Choroid plexus epithelial cell (primary cell): Measurements from ENCODE around the gene SYT13.

Experiments
- DNase-seq: peaks from one replicate; pipeline ENCODE4 v3.0.0-alpha.2; 2010; ENCODE audit warnings: low read depth
- H3K4me3 ChIP-seq: 2 replicates; pipeline ENCODE4 v1.5.1; 2011; ENCODE audit warnings: low read depth, mild to moderate bottlenecking, control low read depth, low read length, moderate library complexity
- TF ChIP-seq, protein P1 (sequence below): conservative IDR thresholded peaks from 2 replicates; pipeline ENCODE4 v1.5.1; 2011; ENCODE audit warnings: low read depth, mild to moderate bottlenecking, control low read depth, inconsistent platforms, low read length, moderate library complexity

The SYT13 gene

DNA sequence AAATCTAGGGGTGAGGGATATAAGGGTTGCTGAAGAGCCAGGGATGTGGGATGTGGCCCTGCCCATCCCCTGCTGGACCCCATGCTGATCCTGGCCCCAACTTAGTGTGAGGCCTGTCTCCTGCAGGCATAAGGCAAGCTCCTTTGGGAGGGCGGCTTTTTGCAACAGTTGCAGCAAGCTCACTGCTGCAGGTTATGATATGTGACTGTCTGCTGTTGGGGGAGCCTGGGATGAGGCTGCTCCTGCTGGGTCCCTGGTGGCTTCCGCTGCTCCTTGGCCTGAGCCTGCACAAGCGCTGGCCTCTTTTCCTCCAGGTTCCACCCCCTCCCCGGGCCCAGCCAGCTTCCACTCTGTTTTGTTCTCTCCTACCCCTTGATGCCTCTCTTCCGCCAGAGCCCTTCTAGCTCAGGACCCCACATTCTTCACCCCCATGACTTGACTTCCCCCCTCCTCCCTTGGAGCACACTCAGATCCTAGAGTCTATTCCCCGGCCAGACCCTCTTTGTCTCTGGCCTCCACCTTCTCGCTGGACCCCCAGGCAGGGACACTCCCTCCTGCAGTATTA, 35.0 kb upstream of the SYT13 start:
- TF ChIP-seq, protein P1, sequence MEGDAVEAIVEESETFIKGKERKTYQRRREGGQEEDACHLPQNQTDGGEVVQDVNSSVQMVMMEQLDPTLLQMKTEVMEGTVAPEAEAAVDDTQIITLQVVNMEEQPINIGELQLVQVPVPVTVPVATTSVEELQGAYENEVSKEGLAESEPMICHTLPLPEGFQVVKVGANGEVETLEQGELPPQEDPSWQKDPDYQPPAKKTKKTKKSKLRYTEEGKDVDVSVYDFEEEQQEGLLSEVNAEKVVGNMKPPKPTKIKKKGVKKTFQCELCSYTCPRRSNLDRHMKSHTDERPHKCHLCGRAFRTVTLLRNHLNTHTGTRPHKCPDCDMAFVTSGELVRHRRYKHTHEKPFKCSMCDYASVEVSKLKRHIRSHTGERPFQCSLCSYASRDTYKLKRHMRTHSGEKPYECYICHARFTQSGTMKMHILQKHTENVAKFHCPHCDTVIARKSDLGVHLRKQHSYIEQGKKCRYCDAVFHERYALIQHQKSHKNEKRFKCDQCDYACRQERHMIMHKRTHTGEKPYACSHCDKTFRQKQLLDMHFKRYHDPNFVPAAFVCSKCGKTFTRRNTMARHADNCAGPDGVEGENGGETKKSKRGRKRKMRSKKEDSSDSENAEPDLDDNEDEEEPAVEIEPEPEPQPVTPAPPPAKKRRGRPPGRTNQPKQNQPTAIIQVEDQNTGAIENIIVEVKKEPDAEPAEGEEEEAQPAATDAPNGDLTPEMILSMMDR: no peak
- no peak overlapping the region for H3K4me3 ChIP-seq
- no peak for DNase-seq

- TF ChIP-seq, protein P1: no peak
- DNase-seq: no peak
- H3K4me3 ChIP-seq: no peak overlapping the region
These were observed 34.2 kb upstream of the SYT13 start for GRCh38 chr11:45320371-45320770.

- no peak for DNase-seq
- TF ChIP-seq, protein P1: no peak
- H3K4me3 ChIP-seq: no peak overlapping the region
These were observed 32.9 kb upstream of the SYT13 start for GRCh38 chr11:45319077-45319476.

GRCh38 chr11:45318516-45318915, 32.4 kb upstream of the SYT13 start:
- no peak for DNase-seq
- TF ChIP-seq, protein P1: no peak
- no peak overlapping the region for H3K4me3 ChIP-seq

GRCh38 chr11:45316258-45316657, 30.1 kb upstream of the SYT13 start:
- H3K4me3 ChIP-seq: no peak overlapping the region
- TF ChIP-seq, protein P1: no peak
- no peak for DNase-seq

DNA sequence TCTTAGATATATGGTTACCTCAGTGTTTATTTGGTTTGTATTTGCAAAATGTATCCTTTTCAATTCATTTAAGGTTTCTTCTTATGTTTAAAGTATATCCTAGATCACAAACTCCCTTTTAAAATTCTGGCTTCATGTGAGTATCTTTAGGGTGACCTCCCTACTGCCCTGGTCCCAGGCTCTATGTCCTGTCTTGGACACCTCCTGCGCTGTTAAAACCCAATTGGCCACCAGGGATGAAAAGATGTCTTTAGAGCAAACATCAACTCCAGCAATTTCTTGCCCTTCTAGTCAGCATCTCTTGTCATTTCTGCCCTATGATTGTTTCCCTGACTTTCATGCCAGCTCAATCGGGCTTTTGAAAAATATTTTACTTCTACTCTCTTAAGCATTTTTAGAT, 28.8 kb upstream of the SYT13 start:
- H3K4me3 ChIP-seq: no peak overlapping the region
- TF ChIP-seq, protein P1: no peak
- no peak for DNase-seq

DNA sequence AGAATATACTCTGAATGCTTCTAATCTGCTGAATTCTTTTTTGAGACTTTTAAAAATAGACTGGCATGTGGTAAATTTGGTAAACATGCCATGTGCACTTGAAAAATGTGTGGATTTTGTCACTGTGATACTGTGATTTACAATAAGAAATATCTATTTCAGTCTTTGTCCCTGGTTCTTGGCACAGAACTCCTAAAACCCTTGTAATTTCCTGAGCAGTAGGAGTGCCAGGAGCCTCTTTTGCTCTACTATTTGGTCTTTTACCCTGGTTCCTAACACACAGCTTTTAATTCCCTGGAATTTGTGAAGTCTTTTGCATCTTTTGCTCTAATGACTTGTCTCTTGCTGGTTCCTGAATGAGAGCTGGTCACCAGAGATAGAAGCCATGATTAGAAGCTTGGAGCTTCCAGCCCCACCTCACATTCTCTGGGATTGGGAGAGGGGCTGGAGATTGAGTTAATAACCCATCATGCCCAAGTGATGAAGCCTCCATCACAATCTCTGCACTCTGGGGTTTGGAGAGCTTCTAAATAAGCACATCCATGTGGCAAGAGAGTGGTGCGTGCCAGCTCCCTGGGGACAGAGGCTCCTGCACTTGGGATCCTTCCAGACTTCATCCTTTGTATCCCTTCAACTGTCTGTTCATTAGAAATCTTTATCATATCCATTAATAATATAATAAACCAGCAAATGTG, 27.2 kb upstream of the SYT13 start:
- DNase-seq: no peak
- TF ChIP-seq, protein P1: no peak
- no peak overlapping the region for H3K4me3 ChIP-seq
